ENCODE measurements around the gene TLR8. TPM values are rescaled to one million over a fixed set of nuclear protein-coding genes. Genes with fewer than 3 reads are reported as not detected.

Gene TLR8
- total and polyA plus RNA-seq, 2 of the 4 experiments (the other 2 are of a cell fraction) = not detected

DNA sequence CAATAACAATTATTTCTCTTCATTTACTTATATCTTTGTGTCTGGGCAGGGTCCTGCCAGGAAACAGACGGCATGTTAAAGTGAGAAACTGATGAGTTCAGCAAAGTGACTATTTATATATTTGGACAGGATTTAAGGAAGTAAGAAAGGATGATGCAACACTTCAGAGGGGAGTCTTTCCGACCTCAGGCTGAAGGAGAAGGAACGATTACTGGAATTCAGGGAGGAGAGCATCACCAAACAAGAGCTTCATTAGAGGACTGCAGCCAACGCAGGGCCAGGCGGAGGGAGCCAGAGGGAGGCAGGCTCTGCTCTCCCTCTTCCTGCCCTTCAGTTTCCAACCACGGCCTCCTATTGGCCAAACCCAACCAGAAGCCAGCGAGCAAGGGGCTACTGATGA, 41.1 kb upstream of the TLR8 start:
- Histone ChIP-seq H2BK120ac (ENCODE audit: low read depth, low read length) (no peak overlapping the region), H3K23ac (ENCODE audit: low read depth, low read length) (no peak overlapping the region), H4K8ac (ENCODE audit: low read depth in 2 of 2, low read length in 2 of 2) (no peak overlapping the region), H4K5ac (ENCODE audit: low read depth, low read length) (no peak overlapping the region), H3K27me3 (ENCODE audit: control insufficient read depth, insufficient read depth, low read length) (no peaks in the 10 kb centered on the region), H3K14ac (replicated peaks; ENCODE audit: low read depth, low read length) (no peak overlapping the region), H3K9me1 (ENCODE audit: insufficient read depth, low read length) (no peaks in the 10 kb centered on the region), H3K9me3 (ENCODE audit: control insufficient read depth, insufficient read depth, low read length) (0 out of 2 replicates have a peak, but pooled peaks cover 2% of the 10 kb centered on the region), H2BK15ac (ENCODE audit: low read depth, low read length) (no peak overlapping the region), H3K56ac (ENCODE audit: extremely low read depth, insufficient read depth, low read length) (no peak overlapping the region), H2AK9ac (replicated peaks; ENCODE audit: low read depth, low read length, poor library complexity) (no peak overlapping the region), H2AK5ac (ENCODE audit: low read depth, low read length) (no peak overlapping the region), H3K4me3 (ENCODE audit: insufficient read depth, low read depth, low read length) (no peak overlapping the region), H4K91ac (ENCODE audit: insufficient read depth, low read depth, low read length) (no peak overlapping the region), H2BK20ac (ENCODE audit: low read depth, low read length) (no peak overlapping the region), H3K79me1 (ENCODE audit: low read depth in 1 of 2, low read length in 2 of 2) (no peaks in the 10 kb centered on the region), H3K4ac (ENCODE audit: low read depth, low read length) (no peak overlapping the region), H3K27ac (ENCODE audit: insufficient read depth, low read length) (no peak overlapping the region), H3K4me2 (ENCODE audit: low read depth, low read length) (no peak overlapping the region), H3K4me1 (ENCODE audit: control insufficient read depth, insufficient read depth, low read length) (no peaks in the 10 kb centered on the region), H4K20me1 (ENCODE audit: insufficient read depth, low read length) (no peaks in the 10 kb centered on the region), H3K9ac (ENCODE audit: low read depth, low read length) (no peak overlapping the region), H3K18ac (ENCODE audit: low read depth, low read length) (no peak overlapping the region), H3K36me3 (ENCODE audit: control insufficient read depth, insufficient read depth, low read length) (no peaks in the 10 kb centered on the region), H2BK5ac (ENCODE audit: low read depth, low read length, poor library complexity, severe bottlenecking) (no peak overlapping the region), H2AFZ (replicated peaks; ENCODE audit: low read length, poor library complexity) (peak overlapping the region; percentile 41)
- no CpG with 5 or more reads among the region's 7 CpGs for WGBS, 2 experiments (ENCODE audit: extremely low coverage in 2 of 2, insufficient read length in 1 of 2)
- intact Hi-C loops (cut with micrococcal nuclease) = no loop called here
- ChIA-PET CTCF (no interaction called here), POLR2A (ENCODE audit: unreplicated experiment) (no interaction called here)
- in situ Hi-C loops (cut with MboI; ENCODE audit: low sequenced_read_pairs) = no loop called here
- no peak for ATAC-seq (ENCODE audit: low read depth)
- no peak for TF ChIP-seq POLR2A (IDR thresholded peaks at IDR 0.05; ENCODE audit: low read depth, low read length)
- no peak for TF ChIP-seq NFE2L2 (IDR thresholded peaks at IDR 0.05; ENCODE audit: low read depth, low read length)
- TF ChIP-seq MAZ (IDR thresholded peaks at IDR 0.05; ENCODE audit: borderline replicate concordance, low read depth, low read length) = no peak
- TF ChIP-seq CEBPB (IDR thresholded peaks at IDR 0.05; ENCODE audit: low read depth, low read length) = peak; percentile 65; the same call in 1 of the 2 replicates
- no peak for TF ChIP-seq CHD1 (IDR thresholded peaks at IDR 0.05; ENCODE audit: low read depth, low read length)
- TF ChIP-seq RCOR1 (IDR thresholded peaks at IDR 0.05; ENCODE audit: insufficient replicate concordance, low read length) = no peak
- TF ChIP-seq FOS (IDR thresholded peaks at IDR 0.05; ENCODE audit: low read depth, low read length) = no peak
- no peak for TF ChIP-seq BHLHE40 (IDR thresholded peaks at IDR 0.05; ENCODE audit: low read depth, low read length)
- dilution Hi-C loops (cut with HindIII; ENCODE audit: low sequenced_read_pairs, unreplicated experiment) = no loop called here
- BruUV-seq (replicated peaks) = no TSS peak
- DNase-seq = no peak

Measured in IMR-90 (cell line).